Activated CD4-positive, alpha-beta T cell treated with anti-CD3 and anti-CD28 coated beads, Interleukin-2, amount 10 ng/mL, durations not matched to agents 24 days and 14 days (primary cell): ENCODE data around the gene NPLOC4. TPM values are rescaled to one million over a fixed set of nuclear protein-coding genes. Genes with fewer than 3 reads are reported as not detected.

Experiments used
- DNase-seq: peaks from one replicate; pipeline ENCODE4 v3.0.0; 2022
- H3K27ac Mint-ChIP-seq: one replicate; pipeline ENCODE4 v1.8.0; 2022; ENCODE audit warnings: mild to moderate bottlenecking, mixed read lengths
- H3K27me3 Mint-ChIP-seq: one replicate; pipeline ENCODE4 v1.8.0; 2022; ENCODE audit warnings: mixed read lengths
- H3K36me3 Mint-ChIP-seq: one replicate; pipeline ENCODE4 v1.8.0; 2022; ENCODE audit warnings: low read depth, mild to moderate bottlenecking, mixed read lengths
- H3K4me1 Mint-ChIP-seq: one replicate; pipeline ENCODE4 v1.8.0; 2021; ENCODE audit warnings: mixed read lengths
- H3K4me3 Mint-ChIP-seq: one replicate; pipeline ENCODE4 v1.8.0; 2022; ENCODE audit warnings: mild to moderate bottlenecking, moderate library complexity, mixed read lengths
- H3K9me3 Mint-ChIP-seq: one replicate; pipeline ENCODE4 v1.8.0; 2021; ENCODE audit warnings: mixed read lengths
- intact Hi-C: fragments of 100-400 bp; cut with micrococcal nuclease; formaldehyde crosslinking; loops from one replicate; pipeline ENCODE4 v1.15.1; 2023
- total RNA-seq: library from RNA; stranded (reverse); gene quantifications from 2 replicates; pipeline ENCODE4 v1.2.3, GENCODE V29; 2022

NPLOC4 gene
- total RNA-seq, 1 donor from 2014 or later = 147 TPM

DNA sequence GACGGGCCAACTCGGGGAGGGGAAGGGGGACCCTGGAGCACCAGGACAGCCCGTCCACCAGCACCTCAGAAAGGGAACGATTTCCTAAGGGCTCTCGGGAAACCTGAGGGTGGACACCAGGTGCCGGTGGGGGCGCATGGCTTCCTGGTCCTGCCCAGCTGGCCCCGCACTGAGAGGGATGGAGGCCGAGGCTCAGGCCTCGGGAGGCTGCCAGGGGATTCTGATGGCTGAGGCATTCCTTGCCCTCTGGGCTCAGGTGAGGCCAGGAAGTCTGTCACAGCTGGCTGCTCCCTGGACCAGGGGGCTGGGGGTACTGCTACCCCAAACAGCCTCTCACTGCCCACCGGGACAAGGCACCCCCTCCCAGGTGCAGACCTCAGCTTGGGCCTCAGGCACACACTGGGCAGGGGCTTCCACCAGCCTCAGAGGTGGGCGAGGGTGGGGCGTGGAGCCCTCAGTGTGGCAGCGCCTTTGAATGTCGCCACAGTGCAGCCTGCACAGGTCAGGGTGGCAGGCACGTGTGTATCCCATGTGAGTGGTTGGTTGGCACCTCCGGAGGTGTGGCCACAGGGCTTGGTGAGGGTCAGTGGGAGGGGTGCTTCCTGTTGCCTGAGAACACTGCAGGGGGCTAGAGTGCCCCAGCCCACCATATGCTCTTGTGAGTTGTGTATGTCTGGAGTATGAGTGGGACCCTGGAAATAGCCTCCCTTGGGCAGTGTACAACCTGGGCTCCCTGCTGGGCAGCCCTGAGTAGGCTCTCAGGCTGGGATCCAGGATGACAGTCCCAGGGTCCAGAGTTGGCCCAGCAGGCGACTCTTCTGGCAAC lies 112.7 kb downstream of the NPLOC4 start:
- Mint-ChIP-seq H3K4me1 (no peaks in the 10 kb centered on the region), H3K27me3 (peaks cover 8% of the 10 kb centered on the region), H3K4me3 (no peak overlapping the region), H3K9me3 (no peaks in the 10 kb centered on the region), H3K27ac (no peak overlapping the region), H3K36me3 (no peaks in the 10 kb centered on the region)
- no peak for DNase-seq
- intact Hi-C loops = no loop called here

DNA sequence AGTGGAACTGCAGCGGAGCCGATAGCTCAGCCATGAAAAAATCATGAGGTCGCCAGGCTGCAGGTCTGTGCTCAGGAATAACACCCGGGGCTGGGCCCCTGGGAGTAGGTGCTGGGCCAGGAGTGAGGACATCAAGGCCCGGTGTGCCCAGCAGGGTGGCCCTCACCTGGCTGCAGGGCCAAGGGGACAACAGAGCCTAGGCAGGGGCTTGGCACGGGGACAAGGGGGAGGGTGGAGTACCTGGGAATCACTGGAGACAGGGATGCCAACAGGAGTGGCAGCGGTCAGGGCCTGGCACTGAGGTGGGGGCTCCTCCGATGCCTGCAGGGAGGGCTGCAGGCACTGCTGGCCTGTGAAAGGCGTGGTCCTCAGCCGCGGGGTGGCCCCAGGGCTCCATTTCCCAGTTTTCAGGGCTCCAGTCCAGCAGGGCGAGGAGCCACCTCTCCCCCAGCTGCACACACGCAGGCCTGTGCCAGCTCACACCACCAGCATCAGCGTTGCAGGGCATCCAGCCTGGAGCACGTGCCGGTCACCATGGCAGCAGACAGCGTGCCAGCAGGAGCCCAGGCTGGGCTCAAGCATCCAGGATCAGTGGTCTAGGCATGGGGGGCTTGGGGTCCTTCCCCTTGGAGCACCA lies 113.4 kb downstream of the NPLOC4 start:
- Mint-ChIP-seq H3K27me3 (peaks cover 8% of the 10 kb centered on the region), H3K27ac (no peak overlapping the region), H3K9me3 (no peaks in the 10 kb centered on the region), H3K4me1 (no peaks in the 10 kb centered on the region), H3K4me3 (no peak overlapping the region), H3K36me3 (no peaks in the 10 kb centered on the region)
- intact Hi-C loops = no loop called here
- DNase-seq = no peak

DNA sequence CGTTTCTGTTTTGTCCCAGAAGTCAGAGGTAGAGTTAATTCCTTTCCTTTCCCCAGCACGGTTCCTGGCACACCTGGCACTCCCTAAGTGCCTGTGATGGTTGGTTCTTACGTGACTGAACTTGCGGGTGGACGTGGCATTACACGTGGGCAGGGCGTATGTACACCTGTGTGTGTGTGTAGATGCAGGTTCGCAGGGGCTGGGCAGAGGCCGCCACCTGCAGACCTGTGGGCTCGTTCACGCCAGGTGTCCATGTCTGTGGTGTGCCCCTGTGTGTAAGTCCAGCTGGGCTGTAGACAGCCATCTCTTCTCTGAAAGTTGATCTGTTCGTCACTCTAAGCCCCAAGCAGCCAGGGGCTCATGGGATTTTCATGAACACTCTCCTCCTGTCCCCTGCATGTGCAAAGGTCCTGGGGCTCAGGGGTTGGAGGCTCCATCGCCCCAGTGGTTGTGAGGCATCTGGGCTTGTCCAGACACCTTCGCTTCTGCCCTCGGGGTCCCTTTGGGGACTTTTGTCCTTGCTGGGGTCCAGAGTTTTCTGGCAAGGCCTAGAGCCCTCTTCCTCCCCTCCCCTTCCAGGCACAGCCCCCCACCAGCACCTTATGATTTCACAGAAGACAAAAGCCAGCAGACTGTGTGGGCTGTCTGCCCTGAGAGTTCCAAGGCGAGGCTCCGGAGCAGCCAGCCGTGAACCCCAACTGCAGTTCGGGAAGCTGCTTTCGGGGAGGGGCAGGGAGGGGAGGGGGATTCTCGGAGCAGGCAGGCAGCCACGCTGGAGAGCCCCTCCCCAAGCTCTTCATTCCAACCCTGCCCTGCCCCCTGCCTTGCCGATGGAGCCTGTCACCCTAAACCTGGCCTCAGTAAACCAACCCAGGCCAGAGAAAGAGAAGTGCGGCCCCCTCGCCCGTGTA lies 114.2 kb downstream of the NPLOC4 start:
- no peak for DNase-seq
- intact Hi-C loops = no loop called here
- no peak overlapping the region for H3K4me3 Mint-ChIP-seq
- no peaks in the 10 kb centered on the region for H3K36me3 Mint-ChIP-seq
- H3K27me3 Mint-ChIP-seq = peaks cover 8% of the 10 kb centered on the region
- H3K27ac Mint-ChIP-seq = no peak overlapping the region
- H3K4me1 Mint-ChIP-seq = peaks cover 3% of the 10 kb centered on the region
- H3K9me3 Mint-ChIP-seq = no peaks in the 10 kb centered on the region

- Mint-ChIP-seq H3K9me3 (no peaks in the 10 kb centered on the region), H3K27ac (no peak overlapping the region), H3K4me1 (peaks cover 15% of the 10 kb centered on the region), H3K4me3 (peak overlapping the region; percentile 5), H3K27me3 (peaks cover 8% of the 10 kb centered on the region), H3K36me3 (peaks cover 1% of the 10 kb centered on the region)
- DNase-seq = no peak
- intact Hi-C loops = no loop called here
These were observed 116.7 kb downstream of the NPLOC4 start for GRCh38 chr17:81520021-81520901.

- intact Hi-C loops = no loop called here
- peaks cover 15% of the 10 kb centered on the region for H3K4me1 Mint-ChIP-seq
- no peaks in the 10 kb centered on the region for H3K9me3 Mint-ChIP-seq
- peaks cover 3% of the 10 kb centered on the region for H3K36me3 Mint-ChIP-seq
- H3K4me3 Mint-ChIP-seq = peak overlapping the region; percentile 35
- DNase-seq = peak; percentile 89
- H3K27me3 Mint-ChIP-seq = peaks cover 8% of the 10 kb centered on the region
- H3K27ac Mint-ChIP-seq = no peak overlapping the region
These were observed 117.5 kb downstream of the NPLOC4 start for GRCh38 chr17:81519284-81520020.

- peak overlapping the region; percentile 28 for H3K4me3 Mint-ChIP-seq
These were observed 118.1 kb downstream of the NPLOC4 start for GRCh38 chr17:81518785-81519283.

GRCh38 chr17:81518113-81518784 lies 118.7 kb downstream of the NPLOC4 start:
- Mint-ChIP-seq H3K9me3 (no peaks in the 10 kb centered on the region), H3K36me3 (peaks cover 3% of the 10 kb centered on the region), H3K27me3 (peaks cover 8% of the 10 kb centered on the region), H3K27ac (no peak overlapping the region), H3K4me1 (peaks cover 17% of the 10 kb centered on the region), H3K4me3 (peak overlapping the region; percentile 42)
- no peak for DNase-seq
- intact Hi-C loops = no loop called here

More at GRCh38 chr17:81518785-81519283, 118.1 kb downstream of the NPLOC4 start:
- Mint-ChIP-seq H3K36me3 (peaks cover 3% of the 10 kb centered on the region), H3K9me3 (no peaks in the 10 kb centered on the region), H3K27me3 (peaks cover 8% of the 10 kb centered on the region), H3K4me1 (peaks cover 15% of the 10 kb centered on the region), H3K27ac (no peak overlapping the region)
- peak; percentile 78 for DNase-seq
- intact Hi-C loops = no loop called here

GRCh38 chr17:81517339-81518112 lies 119.4 kb downstream of the NPLOC4 start:
- H3K27me3 Mint-ChIP-seq = peaks cover 8% of the 10 kb centered on the region
- DNase-seq = no peak
- H3K27ac Mint-ChIP-seq = no peak overlapping the region

DNA sequence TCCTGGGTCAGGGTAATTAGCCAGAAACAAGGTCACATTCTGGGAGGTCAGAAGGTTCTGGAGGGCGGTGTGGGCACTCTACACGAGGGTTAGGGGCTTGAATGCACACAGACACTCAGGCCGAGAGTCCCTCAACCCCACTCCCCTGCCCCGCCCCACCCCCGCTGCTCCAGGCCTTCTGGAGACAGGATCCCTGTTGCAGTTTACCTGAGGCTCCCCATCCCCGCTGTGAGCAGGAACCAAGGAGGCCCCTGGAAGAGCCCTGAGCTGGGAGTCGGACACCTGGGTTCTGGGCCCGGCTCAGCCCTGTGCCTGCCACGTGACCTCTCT lies 119.9 kb downstream of the NPLOC4 start:
- intact Hi-C loops = no loop called here
- Mint-ChIP-seq H3K27ac (no peak overlapping the region), H3K4me3 (peak overlapping the region; percentile 92)

More at GRCh38 chr17:81517339-81518112, 119.4 kb downstream of the NPLOC4 start:
- H3K36me3 Mint-ChIP-seq = peaks cover 3% of the 10 kb centered on the region
- no peaks in the 10 kb centered on the region for H3K9me3 Mint-ChIP-seq
- intact Hi-C loops = no loop called here
- H3K4me3 Mint-ChIP-seq = peak overlapping the region; percentile 42
- peaks cover 17% of the 10 kb centered on the region for H3K4me1 Mint-ChIP-seq

DNA sequence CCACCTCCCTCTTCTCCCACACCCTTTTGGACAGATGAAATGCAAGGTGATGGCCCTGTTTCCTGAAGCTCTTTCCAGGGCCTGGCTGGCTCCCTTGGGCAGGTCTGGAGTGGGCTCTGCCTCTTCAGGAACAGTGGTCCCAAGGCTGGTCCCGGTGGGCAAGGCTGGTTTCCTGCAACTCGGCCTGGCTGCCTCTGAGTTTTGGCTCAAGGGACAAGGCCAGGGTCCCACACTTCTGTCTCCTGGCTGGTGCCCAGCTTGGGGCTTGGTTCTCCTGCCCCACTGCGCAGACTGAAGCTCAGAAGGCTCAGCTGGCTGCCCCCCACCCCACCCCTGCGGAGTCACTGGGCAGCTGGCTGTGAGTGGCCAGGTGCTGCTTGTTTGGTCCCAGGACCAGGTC lies 120.5 kb downstream of the NPLOC4 start:
- Mint-ChIP-seq H3K4me3 (peak overlapping the region; percentile 92), H3K27me3 (peaks cover 6% of the 10 kb centered on the region), H3K4me1 (peaks cover 18% of the 10 kb centered on the region), H3K9me3 (no peaks in the 10 kb centered on the region), H3K36me3 (peaks cover 12% of the 10 kb centered on the region), H3K27ac (peak overlapping the region; percentile 37)
- intact Hi-C loops = no loop called here
- DNase-seq = no peak

More for the DNA sequence above, 119.9 kb downstream of the NPLOC4 start:
- peaks cover 7% of the 10 kb centered on the region for H3K36me3 Mint-ChIP-seq
- no peaks in the 10 kb centered on the region for H3K9me3 Mint-ChIP-seq
- H3K27me3 Mint-ChIP-seq = peaks cover 4% of the 10 kb centered on the region
- H3K4me1 Mint-ChIP-seq = peaks cover 17% of the 10 kb centered on the region
- no peak for DNase-seq

DNA sequence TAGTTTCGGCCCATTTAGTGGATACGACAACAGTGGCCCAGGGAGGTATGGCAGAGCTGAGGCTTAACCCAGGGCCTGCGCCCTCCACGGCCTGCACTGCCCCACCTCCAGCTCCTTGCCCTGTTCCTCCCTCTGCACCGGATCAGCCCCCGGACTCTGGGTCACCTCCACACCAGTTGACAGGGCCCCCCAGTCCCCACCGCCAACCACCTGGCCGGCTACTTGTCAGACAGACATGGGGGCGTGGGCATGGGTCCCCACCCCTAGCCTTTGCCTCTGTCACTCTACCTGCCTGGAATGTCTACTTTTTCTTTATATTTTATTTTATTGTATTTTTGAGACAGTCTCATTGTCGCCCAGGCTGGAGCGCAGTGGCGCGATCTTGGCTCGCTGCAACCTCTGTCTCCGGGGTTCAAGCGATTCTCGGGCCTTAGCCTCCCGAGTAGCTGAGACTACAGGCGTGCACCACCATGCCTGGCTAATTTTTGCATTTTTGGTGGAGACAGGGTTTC lies 121.3 kb downstream of the NPLOC4 start:
- Mint-ChIP-seq H3K27me3 (peaks cover 5% of the 10 kb centered on the region), H3K4me1 (peaks cover 20% of the 10 kb centered on the region), H3K4me3 (peak overlapping the region; percentile 92), H3K9me3 (no peaks in the 10 kb centered on the region), H3K36me3 (peaks cover 21% of the 10 kb centered on the region), H3K27ac (peak overlapping the region; percentile 92)
- no peak for DNase-seq
- intact Hi-C loops = no loop called here
